HL-60/S4 (cell line): ENCODE measurements around the gene TIAM1.

ENCODE experiments used
- in situ Hi-C: fragments of 300-500 bp; cut with MboI; formaldehyde crosslinking; loops from 2 replicates; pipeline ENCODE4 v1.14.3; 2022; ENCODE audit warnings: low sequenced_read_pairs

Gene TIAM1

DNA sequence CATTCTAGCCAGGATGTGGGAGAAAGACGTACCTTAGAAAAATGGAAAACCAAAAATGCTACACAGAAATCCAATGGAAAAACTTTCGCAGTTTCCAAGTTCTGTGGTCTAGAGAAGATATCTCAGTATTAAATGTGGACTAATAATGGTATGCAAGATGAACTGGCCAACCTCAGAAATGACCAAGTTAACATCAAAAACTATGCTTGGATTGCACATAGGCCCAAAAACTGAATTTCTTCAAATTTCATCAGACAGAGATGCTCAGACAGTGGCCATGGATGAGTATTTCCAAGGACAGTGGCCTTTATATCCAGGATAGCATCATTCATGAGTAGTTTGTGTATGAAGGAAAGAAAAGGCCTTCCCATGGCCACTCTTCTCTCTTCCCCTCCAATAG lies 132.2 kb downstream of the TIAM1 start:
- in situ Hi-C loops: no loop called here

DNA sequence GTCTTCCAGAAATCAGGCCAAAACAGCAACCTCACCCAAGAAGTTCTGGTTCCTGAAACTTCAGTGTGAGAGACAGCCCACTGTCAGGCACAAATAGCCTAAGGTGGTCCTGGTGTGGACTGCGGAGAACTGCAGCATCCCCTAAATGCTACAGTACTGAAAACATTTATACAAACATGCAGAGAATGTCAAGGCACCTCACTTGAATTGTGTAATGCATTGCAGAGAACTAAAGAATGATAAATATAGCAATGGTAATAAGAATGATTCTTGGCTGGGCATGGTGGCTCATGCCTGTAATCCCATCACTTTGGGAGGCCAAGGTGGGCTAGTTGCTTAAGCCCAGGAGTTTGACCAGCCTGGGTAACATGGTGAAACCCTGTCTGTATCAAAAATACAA lies 138.6 kb downstream of the TIAM1 start:
- in situ Hi-C loops: loop anchor here (10.0 kb wide), 1 partner anchor 379 kb away; no protein-coding TSS in a partner anchor

DNA sequence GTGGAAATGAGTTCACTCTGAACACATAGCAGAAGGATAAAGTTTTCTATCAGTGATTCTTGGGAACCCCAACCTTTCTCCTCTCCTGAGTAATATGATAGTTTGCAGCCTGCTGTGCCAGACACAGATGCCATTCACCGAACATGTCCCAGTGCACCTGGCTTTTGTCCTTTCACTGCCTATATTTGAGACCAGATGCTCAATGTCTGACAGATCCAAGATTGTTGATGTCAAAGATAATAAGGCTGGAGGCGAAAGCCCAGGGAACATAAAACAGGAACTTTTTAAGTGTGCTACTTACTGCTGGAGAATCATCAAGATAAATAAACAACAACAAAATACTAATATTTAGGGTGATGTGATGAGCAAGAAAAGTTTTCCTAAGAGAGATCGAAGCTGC lies 139.3 kb downstream of the TIAM1 start:
- in situ Hi-C loops: loop anchor here (10.0 kb wide), 1 partner anchor 380 kb away; no protein-coding TSS in a partner anchor

DNA sequence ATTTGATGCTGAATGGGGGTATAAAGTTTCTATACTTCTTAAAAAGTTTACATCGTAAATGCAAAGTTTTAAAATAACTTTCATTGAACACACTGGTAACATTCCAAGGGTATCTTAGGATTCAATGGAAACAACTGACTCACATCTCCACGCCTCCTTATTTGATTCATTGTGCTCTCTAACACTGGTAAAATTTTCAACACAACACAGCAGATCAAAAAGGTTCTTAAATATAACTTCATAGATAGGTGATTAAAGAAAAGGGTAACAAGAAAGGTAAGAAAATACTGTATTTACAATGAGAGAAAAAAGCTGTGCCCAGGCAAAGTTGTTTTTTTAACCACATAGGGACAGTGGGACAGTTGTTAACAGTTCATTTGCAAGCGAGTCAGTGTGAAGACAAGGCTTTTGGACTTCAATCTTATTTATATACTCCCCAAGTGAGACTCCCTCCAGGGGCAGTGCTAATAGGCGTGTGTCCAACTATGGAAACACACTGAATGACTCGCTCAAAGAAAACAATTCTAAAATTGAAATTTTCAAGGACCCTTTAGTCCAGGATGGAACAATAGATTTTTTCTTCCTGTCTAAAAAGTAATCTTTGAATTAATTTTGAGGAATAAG lies 140.5 kb downstream of the TIAM1 start:
- in situ Hi-C loops: loop anchor here (10.0 kb wide), 1 partner anchor 381 kb away; no protein-coding TSS in a partner anchor

DNA sequence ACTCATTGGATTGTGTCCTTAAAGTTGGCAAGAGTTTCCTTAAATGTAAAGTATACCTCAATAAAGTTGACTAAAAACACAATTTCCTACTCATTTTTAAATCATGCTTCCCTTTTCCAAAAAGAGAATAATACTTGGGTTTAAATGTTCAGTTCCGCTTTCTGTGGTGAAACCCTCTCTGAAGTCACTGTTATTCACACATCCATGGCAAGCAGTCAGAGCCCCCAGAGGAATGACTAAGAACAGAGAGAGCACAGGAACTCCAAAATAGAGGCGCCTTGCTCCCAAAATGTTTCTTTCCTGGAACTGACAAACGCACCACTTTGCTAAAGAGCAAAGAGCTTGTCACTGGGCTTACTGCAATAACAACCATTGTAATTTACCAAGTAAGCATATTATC lies 142.5 kb downstream of the TIAM1 start:
- in situ Hi-C loops: loop anchor here (10.0 kb wide), 1 partner anchor 383 kb away; no protein-coding TSS in a partner anchor

DNA sequence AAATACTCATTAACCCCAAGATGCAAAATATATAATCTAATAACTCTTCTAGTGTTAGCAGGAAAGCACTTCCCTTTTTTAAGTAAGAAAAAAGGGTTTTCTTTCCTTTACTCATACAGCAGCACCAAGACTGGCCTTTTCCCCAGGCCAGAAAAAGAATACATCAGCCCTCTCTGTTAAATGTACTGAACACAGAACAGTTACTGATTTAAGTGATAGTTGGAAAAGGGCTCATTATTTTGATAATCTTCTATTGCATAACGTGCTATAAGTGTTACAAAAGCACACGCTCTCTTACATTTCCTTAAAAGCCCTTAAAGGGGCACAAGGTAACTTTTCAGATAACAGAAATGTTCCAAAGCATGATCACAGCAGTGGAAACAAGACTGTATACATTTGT lies 142.9 kb downstream of the TIAM1 start:
- in situ Hi-C loops: loop anchor here (10.0 kb wide), 1 partner anchor 384 kb away; no protein-coding TSS in a partner anchor

DNA sequence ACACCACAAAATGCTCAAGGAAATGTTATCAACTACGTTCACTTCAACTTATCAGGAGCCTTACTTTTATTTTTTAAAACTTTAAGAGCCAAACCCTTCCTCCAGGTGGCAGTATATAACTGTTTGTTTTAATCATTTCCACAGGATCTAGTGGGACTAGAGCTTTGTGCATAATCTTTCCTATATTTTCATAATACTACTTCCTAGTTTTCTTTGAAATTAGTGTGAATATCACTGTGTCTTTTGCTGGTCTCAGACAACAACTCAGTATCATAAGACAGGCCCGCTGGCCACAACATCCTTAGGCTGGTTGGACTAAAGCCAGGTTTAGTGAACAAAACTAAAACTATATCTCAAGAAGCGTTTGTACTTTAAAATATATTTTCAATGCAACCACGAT lies 145.5 kb downstream of the TIAM1 start:
- in situ Hi-C loops: loop anchor here (10.0 kb wide), 1 partner anchor 406 kb away; no protein-coding TSS in a partner anchor

DNA sequence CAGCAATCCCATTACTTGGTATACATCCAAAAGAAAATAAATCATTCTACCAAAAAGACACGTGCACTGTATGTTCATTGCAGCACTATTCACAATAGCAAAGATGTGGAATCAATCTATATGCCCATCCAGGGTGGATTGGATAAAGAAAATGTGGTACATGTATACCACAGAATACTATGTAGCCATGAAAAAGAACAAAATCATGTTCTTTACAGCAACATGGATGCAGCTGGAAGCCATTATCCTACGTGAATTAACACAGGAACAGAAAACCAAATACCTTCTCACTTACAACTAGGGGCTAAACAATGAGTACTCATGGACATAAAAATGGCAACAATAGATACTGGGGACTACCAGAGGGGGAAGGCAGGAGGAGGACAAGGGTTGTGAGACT lies 147.3 kb downstream of the TIAM1 start:
- in situ Hi-C loops: loop anchor here (10.0 kb wide), 1 partner anchor 408 kb away; no protein-coding TSS in a partner anchor

DNA sequence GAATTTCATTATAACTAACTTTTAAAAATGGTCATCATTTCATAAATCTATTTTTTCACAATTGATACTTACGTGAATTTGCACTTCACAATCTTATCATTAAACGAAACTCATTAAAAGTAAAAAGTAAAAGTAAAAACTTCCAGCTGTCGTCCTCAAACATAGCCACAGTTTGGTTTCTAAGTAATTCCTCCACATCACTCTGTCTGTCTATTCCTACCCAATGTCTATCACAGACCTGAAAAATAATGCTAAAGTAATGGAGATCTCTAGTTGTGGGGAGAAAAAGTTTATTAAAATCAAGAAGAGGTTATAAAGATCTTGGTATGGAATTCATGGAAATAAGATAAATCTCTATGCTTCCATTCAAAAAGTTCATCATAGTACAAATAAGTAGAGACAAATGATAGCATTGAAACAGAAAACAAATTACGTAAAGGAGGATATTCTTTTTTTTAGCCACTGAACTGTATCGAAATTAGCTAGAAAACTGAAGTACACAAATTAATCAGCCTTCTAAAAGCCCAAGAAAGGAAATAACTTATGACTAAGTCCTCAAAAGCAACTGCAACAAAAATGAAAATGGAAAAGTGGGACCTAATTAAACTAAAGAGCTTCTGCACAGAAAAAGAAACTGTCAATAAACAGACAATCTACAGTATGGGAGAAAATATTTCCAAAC lies 148.6 kb downstream of the TIAM1 start:
- in situ Hi-C loops: loop anchor here (10.0 kb wide), 1 partner anchor 409 kb away; no protein-coding TSS in a partner anchor

DNA sequence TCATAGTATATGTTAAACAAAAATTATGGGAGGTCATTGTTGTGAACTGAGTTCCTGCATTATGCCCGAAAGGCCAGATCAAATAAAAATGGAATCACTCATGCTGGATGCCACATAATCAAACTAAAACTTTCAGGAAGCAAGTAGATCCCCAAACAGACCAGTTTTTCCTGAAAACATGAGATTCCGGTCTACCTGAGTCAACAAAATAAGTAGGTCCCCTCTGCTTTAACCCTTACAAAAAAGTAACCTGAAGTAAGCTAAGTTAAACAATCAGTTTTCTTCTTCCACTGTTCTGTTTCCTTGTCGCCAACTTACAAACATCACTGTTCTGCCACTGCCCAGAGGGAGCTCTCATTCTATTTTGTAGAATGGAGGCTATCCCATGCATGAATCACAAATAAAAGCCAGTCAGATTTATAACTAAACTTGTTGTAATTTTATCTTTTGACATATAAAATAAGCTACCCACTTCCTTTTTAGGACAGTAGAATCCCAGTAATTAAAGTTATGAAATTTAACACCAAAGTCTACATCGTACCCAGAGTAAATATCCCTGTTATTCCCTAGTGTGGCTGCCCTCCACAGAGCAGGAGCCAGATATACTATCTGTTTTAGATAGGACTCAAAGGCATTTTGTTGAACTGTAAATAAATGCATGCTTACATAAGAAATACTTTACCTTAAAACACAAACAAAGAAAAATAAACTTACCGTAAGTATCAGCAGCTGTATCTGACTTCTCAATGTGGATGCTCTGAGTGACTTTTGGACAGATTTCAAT lies 149.4 kb downstream of the TIAM1 start:
- in situ Hi-C loops: loop anchor here (10.0 kb wide), 1 partner anchor 410 kb away; no protein-coding TSS in a partner anchor

DNA sequence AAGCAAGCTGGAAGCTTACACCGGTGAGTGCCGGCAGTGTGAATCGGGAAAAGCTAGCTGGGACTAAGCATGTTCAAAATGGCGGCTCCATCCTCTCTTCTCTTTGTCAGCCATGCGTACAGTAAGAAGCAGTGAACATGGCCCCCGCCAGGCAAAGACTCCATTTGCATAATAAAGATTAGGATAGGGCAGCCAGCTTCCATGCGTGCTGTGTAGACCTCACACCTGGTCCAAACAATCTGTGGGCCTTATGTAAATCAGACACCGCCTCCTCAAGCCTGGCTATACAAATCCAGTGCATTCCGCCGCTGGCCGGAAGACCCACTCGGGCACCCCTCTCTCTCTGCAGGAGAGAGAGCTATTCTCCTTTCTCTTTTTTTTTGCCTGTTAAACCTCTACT lies 150.3 kb downstream of the TIAM1 start:
- in situ Hi-C loops: loop anchor here (10.0 kb wide), 1 partner anchor 411 kb away; no protein-coding TSS in a partner anchor

DNA sequence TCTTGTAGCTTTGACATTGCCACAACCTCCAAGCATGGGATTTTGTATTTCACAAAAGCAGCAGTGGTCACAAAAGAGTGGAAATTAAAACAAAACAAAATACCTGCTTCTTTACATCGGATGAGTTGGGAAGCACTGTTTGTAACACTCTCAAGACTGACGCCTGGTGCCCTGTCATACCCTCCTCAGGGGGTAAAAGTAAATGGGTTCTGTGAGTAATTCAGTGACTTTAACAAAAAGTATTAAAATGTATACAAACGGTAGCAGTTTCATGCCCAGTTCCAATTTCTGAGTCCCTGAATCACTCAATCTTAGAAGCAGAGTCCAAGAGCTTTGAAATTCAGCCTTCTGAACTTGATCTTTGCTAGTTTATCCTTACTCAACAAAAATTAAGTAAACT lies 152.5 kb downstream of the TIAM1 start:
- in situ Hi-C loops: loop anchor here (10.0 kb wide), 1 partner anchor 413 kb away; no protein-coding TSS in a partner anchor

DNA sequence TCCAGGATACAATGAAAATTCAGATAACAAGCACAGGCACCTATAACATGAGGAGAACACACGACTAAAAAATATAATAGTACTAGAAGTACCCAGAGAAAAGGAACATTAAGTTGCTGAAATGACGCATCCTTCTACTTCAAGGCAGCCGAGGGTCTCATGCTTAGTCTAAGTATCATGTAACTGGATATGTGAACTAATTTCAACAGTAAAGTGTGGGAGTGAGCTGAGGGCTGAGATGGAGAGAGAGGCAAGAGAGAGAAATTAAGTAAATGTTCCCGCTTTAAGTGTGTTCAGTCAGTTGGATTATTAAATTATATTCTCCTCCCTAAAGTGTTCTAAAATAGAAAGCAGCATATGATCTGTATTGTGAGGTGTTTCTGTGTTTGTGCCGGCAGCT lies 153.5 kb downstream of the TIAM1 start:
- in situ Hi-C loops: loop anchor here (10.0 kb wide), 1 partner anchor 414 kb away; no protein-coding TSS in a partner anchor

DNA sequence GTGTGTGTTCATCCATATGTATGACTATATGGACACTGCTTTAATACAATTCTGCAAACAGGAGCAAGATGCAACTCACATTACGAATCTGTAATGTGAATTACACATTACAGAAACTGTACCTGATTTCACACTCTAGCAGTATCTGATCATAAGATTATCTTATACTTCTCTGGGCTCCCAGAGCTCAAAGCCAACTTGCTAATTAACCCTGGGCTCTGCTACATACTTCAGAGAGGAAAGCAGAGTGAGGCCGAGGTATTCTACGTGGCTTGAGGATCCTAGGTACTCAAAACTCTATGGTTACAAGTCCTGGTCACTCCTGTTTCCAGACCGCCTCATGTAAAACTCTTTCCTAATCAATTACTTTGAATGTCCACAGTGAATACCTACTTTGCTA lies 156.6 kb downstream of the TIAM1 start:
- in situ Hi-C loops: loop anchor here (10.0 kb wide), 1 partner anchor 83 kb away; no protein-coding TSS in a partner anchor

DNA sequence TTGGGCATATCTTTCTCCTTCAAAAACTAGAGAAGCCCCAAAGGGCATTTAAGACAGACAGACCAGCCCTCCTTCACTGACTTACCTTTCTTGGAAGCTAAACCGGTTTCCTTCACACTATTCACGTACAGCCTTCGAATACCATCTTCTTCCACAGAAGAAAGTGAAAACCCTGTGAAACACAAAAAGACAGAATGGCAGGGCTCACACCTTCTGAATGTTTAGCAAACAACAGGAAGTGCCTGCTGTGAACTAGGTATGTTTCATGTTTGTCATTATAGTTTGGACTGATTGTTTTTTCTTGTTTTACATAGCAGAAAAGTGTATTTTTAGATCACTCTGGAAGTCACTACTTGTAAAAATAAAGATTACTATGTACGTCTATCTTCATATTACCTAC lies 157.1 kb downstream of the TIAM1 start:
- in situ Hi-C loops: loop anchor here (10.0 kb wide), 1 partner anchor 82 kb away; no protein-coding TSS in a partner anchor

DNA sequence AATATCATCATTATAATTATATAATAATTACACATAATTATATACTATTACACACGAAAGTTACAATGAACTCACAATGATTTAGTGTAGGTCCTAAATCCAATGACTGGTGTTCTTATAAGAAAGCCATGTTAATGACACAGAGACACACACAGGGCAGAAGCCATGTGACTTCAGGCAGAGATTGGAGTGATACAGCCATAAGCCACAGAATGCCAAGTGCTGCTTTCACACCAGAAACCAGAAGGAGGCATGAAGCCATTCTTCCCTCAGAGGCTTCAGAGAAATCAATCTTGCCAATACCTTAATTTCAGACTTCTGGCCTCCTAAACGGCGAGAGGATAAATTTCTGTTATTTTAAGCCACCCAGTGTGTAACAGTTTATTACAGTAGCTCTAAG lies 158.4 kb downstream of the TIAM1 start:
- in situ Hi-C loops: loop anchor here (10.0 kb wide), 1 partner anchor 81 kb away; no protein-coding TSS in a partner anchor

DNA sequence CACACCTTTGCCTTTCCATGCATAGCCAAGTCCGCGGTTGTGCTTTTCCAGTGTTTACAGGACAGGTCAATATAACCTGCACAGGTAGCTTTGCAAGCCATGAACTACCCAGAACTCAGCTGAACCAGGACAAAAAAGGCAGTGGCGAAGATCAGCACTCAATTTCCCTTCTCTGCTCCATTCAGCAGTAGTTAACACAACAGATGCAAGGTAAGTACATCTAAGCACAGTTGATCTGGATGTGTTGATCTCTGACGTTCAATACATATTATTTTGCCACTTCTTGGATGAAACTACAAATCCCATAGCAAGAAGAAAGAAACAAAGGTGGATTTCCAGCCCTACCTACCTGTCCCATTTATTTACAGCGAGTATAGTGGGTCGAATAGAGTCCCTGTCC lies 159.2 kb downstream of the TIAM1 start:
- in situ Hi-C loops: loop anchor here (10.0 kb wide), 1 partner anchor 80 kb away; no protein-coding TSS in a partner anchor

DNA sequence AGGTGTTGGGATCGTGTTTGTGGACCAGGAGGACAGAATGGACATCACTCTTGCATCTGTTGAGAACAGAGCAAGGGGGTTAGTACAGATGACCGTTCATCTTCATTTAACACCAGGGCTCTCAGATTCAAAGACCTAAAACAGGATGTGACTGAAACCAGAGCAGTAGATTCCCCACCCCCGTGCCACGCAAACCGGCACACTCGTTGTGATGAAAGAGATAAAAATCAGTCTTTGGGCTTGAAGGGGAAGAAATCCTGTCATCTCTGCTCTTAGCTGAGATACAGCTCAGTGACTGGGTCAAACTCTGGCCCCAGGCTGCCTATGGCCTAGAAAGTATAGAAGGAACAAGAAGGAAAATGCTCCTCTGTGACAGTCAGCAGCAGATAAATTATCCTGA lies 159.6 kb downstream of the TIAM1 start:
- in situ Hi-C loops: loop anchor here (10.0 kb wide), 1 partner anchor 80 kb away; no protein-coding TSS in a partner anchor

DNA sequence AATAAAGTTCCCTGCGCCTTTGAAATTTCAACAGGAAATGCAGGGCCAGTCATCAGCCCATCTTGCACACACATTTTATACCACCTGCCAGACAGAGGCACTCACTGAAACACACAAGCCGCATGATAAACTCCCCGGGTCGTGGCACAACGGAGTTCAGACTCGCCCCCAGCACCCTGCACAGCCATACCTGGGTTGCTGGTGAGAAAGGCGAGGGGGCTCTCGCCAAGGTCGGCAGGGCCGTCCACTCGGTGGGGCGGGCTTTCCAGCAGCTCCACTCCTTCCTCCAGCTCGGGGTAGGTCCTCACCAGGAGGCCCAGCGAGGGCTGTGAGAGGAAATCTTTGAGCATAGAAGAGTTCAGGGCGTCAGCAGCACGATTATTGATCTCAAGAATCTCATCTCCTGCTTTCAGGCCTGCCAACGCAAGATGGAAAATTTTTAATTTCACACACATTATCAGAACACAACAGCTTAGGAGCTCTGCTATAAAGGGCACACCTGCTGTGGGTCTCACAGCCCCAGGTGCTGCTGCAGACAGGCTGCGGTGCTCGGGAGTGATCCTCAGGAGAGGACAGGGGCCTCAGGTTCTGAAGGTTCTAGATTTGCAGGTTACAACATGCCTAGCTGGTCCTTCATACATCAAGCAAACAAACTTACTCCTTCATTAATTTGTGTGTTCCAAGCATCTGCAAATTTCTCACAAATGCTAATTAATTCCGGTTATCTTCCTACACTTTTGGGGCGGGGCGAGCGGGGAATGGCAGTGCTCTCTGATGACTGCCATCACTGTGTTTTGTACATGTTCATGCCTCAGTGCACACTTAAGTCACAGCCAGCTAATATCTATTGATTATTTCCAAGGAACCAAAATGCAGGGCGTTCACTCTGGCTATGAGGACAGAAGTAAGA lies 161.6 kb downstream of the TIAM1 start:
- in situ Hi-C loops: loop anchor here (10.0 kb wide), 1 partner anchor 78 kb away; no protein-coding TSS in a partner anchor
